ENCODE results near the gene ATG16L2.
"Not testable (repeated sequence)": the region's sequence is repeated elsewhere in the genome, so short reads cannot be mapped to it uniquely, and the experiment has no call there.

ATG16L2 gene

DNA sequence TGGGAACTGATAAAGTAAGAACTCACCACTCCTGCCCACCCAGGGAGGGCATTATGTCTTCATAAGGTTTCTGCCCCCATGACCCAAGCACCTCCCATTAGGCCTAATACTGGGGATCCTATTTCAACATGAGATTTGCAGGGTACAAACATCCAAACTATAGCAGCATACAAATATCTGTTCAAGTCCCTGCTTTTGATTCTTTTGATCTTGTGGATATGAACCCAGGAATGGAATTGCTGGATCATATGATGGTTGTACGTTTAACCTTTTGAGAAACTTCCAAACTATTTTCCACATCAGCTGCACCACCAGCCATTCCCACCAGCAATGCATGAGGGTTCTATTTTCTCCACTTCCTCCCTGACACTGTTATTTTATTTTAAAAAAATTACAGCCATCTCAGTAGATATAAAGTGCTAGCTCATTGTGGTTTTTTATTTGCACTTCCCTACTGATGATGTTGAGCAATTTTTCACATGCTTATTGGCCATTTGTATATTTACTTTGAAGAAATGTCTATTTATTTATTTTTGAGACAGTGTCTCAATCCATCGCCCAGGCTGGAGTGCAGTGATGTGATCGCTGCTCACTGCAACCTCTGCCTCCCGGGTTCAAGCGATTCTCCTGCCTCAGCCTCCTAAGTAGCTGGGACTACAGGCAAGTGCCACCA is 7.1 kb upstream of the ATG16L2 start:
- DNase-seq, result peak; percentile 29

DNA sequence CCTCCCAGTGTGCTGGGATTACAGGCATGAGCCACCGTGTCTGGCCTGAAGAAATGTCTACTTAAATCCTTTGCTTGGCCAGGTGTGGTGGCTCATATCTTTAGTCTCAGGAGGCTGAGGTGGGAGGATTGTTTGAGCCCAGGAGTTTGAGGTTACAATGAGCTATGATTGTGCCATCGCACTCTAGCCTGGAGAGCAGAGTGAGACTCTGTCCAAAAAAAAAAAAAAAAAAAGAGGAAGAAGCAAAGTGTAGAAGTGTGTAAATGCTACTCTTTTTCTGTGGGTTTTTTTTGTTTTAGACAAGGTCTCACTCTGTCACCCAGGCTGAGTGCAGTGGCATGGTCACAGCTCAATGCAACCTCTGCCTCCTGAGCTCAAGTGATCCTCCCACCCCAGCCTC is 6.4 kb upstream of the ATG16L2 start:
- DNase-seq, result no peak

DNA sequence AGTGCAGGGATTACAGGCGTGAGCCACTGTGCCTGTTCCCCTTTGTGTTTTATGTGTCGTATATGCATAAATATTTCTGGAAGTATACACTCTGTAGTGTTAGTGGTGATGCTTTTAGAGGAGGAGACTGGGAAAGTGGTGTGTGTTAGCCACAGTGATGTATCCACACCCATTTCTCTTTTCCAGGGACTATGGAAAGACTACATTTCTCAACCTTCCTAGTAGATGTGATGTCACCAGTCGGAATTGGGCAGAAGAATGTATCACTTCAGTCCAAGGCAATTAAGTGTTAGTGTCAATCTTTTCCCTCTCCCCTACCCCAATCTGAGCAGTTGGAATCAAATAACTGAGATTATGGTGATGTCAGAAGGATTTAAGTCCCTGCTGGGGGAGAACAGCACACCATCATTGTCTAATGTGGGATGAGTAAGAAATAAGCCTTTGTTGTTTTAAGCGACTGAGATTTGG is 5.8 kb upstream of the ATG16L2 start:
- no peak for DNase-seq

DNA sequence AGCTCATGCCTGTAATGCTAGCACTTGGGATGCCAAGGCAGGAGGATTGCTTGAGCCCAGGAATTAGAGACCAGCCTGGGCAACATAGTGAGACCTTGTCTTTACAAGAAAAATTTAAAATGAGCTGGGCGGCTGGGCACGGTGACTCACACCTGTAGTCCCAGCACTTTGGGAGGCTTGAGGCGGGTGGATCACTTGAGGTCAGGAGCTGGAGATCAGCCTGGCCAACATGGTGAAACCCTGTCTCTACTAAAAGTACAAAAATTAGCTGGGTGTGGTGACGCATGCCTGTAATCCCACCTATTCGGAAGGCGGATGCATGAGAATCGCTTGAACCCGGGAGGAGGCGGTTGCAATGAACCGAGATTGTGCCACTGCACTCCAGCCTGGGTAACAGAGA is 2.5 kb upstream of the ATG16L2 start:
- DNase-seq, result not testable (repeated sequence)

DNA sequence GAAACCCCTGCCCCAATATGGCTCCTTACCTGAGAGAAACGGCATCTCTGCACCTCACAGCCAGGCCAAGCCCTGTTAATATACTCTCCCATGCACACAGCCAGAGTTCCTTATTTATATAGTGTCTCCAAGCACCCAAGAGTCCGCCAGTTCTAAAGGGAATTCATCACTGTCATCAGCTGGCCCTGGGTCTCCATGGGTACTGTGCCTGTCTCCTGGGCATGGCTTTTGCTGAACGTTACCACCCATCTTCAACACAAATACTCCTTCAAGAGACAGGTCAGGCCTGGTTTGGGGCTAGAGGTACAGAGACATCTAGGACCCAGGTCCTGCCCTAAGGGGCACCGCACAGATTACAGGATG is 1.6 kb upstream of the ATG16L2 start:
- DNase-seq, result no peak

DNA sequence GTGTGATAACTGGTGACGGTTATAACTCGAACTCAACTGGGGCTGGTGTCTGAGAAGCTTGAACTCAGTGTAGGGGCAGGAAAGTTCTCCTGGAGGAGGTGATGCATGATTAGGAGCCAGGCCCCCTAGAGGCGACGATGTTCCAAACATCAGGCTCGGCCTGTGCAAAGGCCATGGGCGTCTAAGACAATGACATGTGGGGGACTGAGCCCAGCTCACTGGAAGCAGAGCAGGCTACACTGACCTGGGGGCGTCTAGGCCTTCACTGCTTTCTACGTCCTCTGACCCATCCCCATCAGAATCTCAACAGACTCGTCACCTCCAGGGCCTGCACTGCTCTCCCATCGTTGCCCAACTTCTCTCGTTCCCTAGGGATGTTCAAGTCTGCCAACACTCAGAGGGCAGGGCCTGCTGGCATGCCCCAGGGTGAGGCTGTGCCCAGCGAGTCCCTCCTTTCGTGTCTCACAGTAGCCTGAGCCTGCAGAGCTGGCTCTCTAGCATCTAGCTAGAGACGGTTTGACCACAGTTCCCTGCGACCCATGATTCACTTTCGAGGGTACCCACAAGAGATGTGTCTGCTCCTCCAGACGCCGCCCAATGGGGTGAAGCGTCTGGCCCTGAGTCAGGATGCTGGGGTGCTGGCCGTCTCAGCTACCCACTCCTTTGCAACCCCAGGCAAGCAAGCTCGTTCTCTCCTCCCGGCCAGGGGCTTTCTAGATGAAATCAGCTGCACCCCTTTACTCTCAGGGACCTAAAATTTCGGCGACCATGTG is 1.1 kb upstream of the ATG16L2 start:
- DNase-seq, result peak; percentile 65

DNA sequence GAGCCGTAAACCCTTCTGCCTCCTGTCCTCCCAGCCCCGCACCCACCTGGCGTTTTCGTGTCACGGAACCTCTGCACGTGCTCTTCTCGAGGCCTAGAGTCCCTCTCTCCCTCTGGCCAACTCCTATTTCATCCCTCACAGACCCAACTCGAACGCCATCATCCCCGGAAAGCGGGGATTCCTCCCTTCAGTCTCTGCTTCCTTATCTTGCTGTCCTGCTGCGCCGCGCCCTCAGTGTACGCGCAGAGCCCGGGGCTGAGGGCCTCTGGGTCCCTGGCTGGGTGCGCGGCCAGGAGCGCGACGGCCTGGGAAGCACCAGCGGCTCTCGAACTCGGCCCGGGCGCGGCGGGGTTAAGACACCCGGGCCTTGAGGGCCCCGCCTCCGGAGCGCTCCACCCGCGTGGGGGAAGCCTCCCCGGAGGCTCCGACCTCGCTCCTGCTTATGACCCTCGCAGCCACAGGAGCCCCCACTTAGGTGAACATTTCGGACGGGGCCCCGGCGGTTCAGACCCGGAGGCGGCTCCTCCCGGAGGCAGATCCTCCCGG is 398 bp upstream of the ATG16L2 start:
- DNase-seq, result peak; percentile 81

DNA sequence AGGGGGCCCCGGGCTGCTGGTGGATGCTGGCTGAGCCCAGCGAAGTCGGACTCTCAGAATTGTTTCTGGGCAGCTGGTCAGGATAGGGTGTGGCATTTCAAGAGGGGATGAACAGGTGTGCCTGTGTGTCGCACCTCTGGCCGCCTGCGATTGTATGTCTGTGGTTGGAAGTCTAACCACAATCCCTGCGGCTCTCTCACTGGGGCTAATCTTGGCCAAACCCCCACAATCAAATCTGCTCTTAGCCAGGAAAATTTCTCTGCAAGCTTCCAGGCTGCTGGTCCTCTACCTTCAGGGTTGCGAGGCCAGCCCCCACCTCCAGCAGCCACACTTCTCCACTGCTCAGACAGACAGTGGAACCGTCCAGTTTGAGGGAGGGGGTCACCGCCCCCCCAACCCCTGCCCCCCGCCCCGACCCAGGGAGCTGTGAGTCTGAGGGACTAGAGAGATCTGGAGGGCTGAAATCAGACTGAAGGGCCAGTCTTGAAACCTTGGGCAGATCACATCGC is 953 bp downstream of the ATG16L2 start:
- peak; percentile 15 for DNase-seq

DNA sequence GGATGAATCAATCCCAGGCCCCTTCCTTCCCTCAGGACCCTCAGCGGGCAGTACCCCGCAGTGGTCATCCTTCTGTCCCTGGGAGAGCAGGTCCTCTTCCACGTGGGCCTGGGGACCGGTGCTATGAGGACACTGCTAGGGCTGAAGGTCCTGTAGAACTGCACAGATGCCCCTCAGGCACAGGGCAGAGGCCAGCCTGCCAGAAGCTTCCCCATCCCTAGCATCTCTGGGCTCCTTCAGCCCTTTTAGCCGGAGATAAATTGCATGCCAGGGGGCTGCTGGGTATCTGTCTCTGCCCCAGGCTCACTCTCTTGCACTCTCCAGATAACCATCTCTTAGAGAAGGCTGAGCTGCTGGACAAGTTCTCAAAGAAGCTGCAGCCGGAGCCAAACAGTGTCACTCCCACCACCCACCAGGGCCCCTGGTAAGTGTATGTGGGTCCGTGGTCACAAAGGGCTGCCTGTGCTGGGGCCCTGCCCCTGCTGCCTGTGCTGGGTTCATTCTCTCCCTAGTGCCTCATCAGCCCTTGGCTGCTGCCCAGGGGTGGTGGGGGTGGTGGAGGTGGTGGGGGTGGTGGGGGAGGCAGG is 2.3 kb downstream of the ATG16L2 start:
- no peak for DNase-seq

DNA sequence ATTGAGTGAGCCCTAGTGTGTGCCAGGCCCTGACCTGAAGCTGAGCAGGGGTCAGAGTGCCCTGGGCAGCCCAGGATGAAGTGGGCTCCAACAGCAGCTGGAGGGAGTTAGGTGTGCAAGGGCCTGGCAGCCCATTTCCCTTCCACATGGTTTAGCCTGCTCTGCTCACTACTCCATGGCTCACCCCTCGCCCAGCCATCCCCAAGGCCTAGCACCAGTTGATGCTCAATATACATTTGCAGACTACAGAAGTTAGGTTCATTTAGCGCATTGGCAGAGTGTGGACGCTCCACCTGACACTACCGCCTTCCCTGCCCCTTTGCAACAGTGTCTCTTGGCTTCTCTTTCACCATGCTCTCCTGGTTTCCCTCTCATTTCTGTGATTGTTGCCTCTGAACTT is 3.8 kb downstream of the ATG16L2 start:
- no peak for DNase-seq

DNA sequence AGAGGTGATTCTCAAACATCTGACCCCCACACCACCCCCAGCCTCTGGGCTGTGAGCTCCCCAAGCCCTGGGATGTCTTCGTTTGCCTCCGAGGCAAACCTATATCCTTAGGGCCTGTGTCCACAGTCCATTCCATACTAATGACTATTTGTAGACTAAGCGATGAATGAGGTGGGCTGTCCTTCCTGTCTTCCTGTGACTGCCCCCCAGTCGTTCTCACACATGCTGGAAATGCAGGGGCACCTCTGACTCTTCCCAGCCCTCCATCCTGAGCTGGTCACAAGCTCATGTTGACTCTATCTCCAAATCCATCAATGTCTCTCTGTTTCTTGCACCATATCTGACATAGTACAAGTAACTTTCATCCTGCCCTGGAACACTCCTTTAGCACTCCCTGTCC is 4.8 kb downstream of the ATG16L2 start:
- DNase-seq, result no peak

DNA sequence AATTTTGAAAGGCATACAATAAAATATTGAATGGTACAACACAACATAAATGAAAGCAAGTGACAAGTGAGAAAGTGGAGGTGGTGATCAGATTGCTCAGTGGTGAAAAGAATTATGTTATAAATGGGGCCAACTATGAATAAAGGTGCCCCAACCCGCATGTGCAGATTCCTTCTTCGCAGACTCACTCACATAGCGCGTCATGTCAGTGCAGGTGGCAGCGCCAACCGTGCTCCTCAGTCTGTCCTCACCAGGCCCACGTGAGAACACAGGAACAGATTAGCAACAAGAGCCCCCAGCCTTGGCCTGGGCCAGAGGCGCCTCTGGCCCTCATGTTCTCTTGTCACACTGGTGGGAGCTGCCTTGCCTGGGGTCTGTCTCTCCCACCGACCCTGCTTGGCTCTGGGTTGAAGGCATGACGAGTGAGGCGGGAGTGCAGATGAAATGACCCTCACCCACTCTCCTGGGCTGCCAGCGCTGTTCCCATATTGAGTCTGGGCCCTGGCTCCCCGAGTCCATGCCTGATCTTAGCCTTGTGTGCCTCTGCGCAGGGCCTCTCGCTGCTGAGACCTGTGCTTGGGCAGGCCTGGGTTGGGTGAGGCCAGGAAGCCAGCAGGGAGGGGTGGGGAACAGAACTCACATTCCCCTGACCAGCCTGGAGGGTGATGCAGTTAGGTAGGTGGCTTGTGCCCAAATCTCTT is 6.4 kb downstream of the ATG16L2 start:
- DNase-seq, result no peak

DNA sequence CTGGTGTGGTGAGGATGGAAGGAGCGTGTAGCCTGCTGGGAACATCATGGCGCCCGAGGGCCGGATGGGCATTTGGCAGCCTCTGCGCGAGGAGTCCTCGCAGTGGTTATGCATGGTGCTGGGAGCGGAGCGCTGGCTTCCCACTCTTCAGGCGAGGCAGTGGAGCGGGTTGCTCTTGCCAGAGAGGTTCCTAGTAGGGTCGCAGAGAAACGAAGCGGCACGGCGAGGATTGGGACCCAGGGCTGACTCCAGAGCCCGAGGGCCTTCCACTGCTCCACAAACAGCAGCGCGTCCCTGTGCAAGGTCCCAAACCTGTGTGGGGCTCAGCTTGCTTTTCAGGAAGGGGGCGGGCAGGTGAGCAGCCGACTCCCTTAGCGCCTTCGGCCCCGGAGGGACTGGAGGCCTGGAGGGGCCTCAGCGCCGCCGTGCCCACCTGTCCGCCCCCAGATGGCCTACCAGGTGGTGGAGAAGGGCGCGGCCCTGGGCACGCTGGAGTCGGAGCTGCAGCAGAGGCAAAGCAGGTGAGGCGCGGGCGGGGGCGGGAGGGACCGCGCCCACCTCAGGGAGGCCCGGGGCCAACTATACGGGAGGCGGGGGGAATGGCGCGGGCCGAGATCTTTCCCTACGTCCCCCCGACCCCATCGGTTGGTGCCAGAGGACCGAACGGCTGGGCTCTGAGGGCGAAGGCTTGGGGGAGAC is 7.2 kb downstream of the ATG16L2 start:
- DNase-seq, result no peak

DNA sequence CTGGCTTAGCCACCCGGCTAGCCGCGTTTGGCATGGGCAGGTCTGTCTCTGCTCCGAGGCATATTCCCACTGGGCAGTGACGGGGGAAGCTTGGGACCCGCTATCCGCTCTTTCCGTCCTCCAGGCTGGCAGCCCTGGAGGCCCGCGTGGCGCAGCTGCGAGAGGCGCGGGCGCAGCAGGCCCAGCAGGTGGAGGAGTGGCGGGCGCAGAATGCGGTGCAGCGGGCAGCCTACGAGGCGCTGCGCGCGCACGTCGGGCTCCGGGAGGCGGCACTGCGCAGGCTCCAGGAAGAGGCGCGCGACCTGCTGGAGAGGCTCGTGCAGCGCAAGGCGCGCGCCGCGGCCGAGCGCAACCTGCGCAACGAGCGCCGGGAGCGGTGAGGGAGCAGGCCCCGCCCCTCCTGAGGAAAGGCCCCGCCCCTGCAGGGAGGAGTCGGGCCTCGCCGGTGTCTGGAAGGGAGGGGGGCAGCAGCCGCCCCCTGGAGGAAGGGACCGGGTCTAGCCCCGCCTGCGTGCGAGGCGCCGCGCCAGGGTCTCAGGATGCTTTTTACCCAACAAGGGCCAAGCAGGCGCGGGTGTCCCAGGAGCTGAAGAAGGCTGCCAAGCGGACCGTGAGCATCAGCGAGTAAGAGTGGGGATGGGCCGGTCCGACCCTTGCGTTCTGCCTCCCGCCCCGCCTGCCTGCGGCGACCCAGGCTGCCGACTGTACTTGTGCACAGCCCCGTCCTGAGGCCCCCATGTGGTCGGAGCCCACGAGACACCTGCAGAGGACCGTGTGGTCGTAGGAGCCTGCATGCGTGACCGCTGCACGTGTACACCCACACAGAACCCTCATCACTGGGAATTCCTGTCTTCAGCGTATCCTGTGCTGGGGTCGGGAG is 7.9 kb downstream of the ATG16L2 start:
- DNase-seq, result peak; percentile 83

DNA sequence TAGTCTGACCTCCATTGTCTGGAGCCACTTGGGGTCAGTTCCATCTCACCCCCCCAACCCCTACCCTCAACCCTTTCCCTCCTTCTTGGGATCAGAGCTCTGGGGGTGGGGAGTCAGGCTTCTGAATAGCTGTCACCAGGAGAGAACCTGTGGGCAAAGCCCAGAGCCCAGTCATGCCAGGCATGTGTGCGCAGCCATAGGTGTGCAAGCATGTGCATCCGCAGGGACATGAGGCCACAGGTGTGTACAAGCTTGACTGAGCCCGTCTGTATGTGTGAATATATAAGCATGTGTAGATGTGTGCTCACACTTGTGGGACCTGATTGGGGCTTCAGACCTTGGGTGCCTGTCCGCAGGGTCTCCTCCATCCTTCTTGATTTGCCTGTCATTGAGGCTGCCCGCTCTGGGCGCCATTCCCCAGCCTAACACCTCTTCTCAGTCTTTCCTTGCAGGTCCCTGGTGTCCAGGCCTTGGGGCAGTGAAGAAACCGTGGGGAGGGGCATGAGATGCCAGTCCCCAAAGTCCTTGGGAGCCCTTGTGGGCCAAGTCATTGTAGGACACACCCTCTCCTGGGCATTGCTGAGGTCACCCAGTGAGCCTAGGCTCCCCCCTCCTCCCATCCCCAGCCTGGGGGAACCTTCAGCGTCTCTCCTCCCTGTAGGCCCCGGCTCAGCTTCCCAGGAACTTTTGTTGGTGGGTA is 9.0 kb downstream of the ATG16L2 start:
- DNase-seq, result no peak

DNA sequence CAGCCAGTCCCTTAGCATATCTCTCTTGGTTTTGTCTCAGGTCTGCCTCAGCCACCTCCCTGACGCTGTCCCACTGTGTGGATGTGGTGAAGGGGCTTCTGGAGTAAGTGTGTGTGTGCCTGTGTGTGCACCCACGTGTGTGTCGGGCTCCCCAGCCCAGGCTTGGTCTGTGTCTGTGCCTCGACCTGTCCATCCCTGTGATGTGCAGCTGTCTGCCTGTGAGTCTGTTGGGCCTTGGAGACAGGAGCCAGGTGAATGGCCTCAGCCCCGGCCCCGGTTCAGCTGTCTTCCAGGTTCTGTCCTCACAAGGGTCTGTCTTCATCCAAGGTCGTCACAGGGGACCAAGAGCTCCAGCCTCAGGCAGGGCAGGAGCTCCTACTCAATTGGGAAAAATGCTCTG is 9.8 kb downstream of the ATG16L2 start:
- no peak for DNase-seq

DNA sequence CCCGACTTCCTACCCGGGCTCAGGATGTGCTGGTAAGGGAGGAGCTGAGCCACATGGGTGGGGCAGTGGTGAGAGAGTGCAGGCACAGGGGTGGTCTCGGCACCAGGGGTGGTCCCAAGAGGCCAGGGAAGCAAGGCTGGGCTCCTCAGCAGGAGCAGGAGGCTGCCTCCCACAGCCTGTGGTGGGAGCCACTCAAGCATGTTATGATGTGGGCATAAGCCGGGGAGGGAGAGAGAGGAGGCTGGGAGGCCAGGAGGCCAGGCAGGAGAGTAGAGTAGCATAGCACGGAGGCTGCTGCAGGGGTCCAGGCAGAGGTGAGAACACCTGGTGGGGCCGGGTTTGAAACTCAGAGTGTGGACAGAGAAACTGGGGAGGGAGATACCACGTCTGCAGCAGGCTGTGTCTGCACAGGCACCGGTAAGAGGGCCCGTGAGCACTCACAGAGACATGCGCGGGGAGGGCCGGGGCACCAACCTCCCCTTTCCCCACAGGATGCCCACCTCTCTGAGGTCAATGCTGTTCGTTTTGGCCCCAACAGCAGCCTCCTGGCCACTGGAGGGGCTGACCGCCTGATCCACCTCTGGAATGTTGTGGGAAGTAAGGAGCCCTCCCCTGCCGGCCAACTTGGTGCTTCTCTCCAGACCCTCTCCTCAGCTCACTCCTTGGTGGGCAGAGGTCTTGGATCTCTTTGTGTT is 10.7 kb downstream of the ATG16L2 start:
- DNase-seq, result no peak

DNA sequence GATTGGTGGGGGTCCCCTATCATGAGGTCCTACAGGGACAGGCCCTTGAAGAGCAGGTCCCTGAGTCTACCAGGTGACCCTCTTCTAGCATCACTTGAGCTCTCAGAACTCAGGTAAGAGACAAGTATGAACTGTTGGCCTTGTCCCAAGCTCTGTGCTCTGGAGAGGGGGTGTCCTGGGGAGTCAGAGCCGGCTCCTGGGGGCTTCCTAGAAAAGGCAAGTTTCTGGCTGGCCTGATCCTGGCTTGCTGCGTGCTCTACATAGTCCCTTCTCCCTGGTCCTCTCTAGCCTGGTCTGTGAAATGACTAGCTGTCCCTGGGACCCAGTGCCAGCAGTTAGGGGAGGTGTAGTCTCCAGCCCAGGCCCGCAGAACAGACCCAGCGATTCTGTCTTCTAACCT is 11.4 kb downstream of the ATG16L2 start:
- DNase-seq, result no peak

DNA sequence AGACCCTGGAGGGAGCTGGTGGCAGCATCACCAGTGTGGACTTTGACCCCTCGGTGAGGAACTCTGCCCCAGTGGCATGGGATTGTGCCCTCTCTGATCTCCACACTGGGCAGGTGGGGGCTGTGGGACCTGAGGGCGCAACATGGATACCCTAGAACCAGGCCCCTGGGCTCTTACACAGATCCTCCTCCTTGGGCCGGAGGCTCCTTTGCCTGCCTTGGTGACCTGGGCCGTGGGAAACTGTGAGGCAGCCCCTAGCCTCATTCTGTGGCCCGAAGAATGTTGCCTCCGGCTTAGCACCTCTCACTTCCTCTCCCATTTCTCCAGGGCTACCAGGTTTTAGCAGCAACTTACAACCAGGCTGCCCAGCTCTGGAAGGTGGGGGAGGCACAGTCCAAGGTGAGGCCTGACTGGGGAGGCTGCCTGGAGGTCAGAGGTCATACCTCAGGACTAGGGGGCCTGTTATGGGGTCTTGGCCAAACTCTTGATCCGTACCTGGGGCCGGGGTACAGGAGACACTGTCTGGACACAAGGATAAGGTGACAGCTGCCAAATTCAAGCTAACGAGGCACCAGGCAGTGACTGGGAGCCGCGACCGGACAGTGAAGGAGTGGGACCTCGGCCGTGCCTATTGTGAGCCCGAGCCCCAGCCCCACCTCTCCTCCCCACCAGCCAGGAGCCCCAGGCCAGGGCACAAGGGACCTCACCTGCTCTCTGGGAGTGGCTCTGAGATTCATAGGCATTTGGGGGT is 12.2 kb downstream of the ATG16L2 start:
- no peak for DNase-seq
